K562 (cell line): ENCODE data around the gene DROSHA. TPM values are rescaled to one million over a fixed set of nuclear protein-coding genes. Genes with fewer than 3 reads are reported as not detected.

Experiments
- ASH1L ChIP-seq: fragments of 450-650 bp; IDR thresholded peaks from 2 replicates; pipeline ENCODE4 v1.6.1; 2018; ENCODE audit warnings: borderline replicate concordance, mild to moderate bottlenecking, low read depth; ENCODE audit not compliant: partially characterized antibody
- ETV1 ChIP-seq: fragments of 450-650 bp; conservative IDR thresholded peaks from 2 replicates; pipeline ENCODE4 v1.6.1; 2016; ENCODE audit warnings: missing genetic modification characterization, control low read depth, low read depth, missing compliant biosample characterization
- GABPA ChIP-seq: fragments of 200-800 bp; sonication (Bioruptor generic); conservative IDR thresholded peaks from 2 replicates; pipeline ENCODE4 v1.6.1; 2016; ENCODE audit warnings: low read depth, missing genetic modification characterization, missing compliant biosample characterization
- JUN ChIP-seq, 2 experiments: sonication (generic) in 1 of 2; formaldehyde crosslinking in 1 of 2; IDR thresholded peaks; 2 replicates each; pipeline versions ENCODE4 v1.6.1 to v1.8.0; 2012 to 2022; ENCODE audit warnings: borderline replicate concordance in 2 of 2, mild to moderate bottlenecking in 2 of 2, improper control_type of control experiment in 1 of 2, low read depth in 1 of 2, low read length in 1 of 2, missing genetic modification reagents in 1 of 2
- KDM2B ChIP-seq: fragments of 250-450 bp; sonication (Bioruptor Pico); IDR thresholded peaks from 2 replicates; pipeline ENCODE4 v1.8.0; 2021; ENCODE audit warnings: mild to moderate bottlenecking, moderate library complexity
- KDM4B ChIP-seq, 2 experiments: fragments of 450-650 bp in 1 of 2; sonication (generic) in 1 of 2; IDR thresholded peaks; 2 replicates each; pipeline ENCODE4 v1.6.1; 2016 to 2017; ENCODE audit warnings: borderline replicate concordance in 2 of 2, antibody characterized with exemption in 1 of 2, low read depth in 1 of 2, mild to moderate bottlenecking in 1 of 2
- KLF6 ChIP-seq: fragments of 250-450 bp; sonication (Bioruptor Pico); IDR thresholded peaks from 2 replicates; pipeline ENCODE4 v1.4.0; 2020; ENCODE audit warnings: mild to moderate bottlenecking, moderate library complexity, borderline replicate concordance
- MAFG ChIP-seq: fragments of 450-650 bp; conservative IDR thresholded peaks from 2 replicates; pipeline ENCODE4 v1.6.1; 2016; ENCODE audit warnings: missing genetic modification characterization, missing compliant biosample characterization
- MAZ ChIP-seq, 2 experiments: fragments of 450-650 bp in 1 of 2; sonication (generic) in 1 of 2; formaldehyde crosslinking; IDR thresholded peaks in 1 of 2; conservative IDR thresholded peaks in 1 of 2; 2 replicates each; pipeline versions ENCODE4 v1.4.0 to v1.5.0; 2020; ENCODE audit warnings: mild to moderate bottlenecking in 1 of 2, missing genetic modification reagents in 1 of 2
- NFIX ChIP-seq: fragments of 250-450 bp; sonication (Bioruptor Pico); IDR thresholded peaks from 2 replicates; pipeline ENCODE4 v1.4.0; 2020; ENCODE audit warnings: low read depth, mild to moderate bottlenecking, moderate library complexity
- NFYB ChIP-seq: IDR thresholded peaks from 2 replicates; pipeline ENCODE4 v1.6.1; 2011; ENCODE audit warnings: mild to moderate bottlenecking, moderate library complexity; ENCODE audit not compliant: insufficient read length; ENCODE audit errors: extremely low read depth
- NR2C2 ChIP-seq, 2 experiments: fragments of 200-800 bp in 1 of 2; sonication (Bioruptor generic) in 1 of 2; sonication (generic) in 1 of 2; formaldehyde crosslinking in 1 of 2; IDR thresholded peaks; 2 replicates each; pipeline versions ENCODE4 v1.6.1 to v1.8.0; 2016 to 2022; ENCODE audit warnings: mild to moderate bottlenecking in 1 of 2, missing compliant biosample characterization in 1 of 2, missing genetic modification characterization in 1 of 2, missing genetic modification reagents in 1 of 2
- PHF21A ChIP-seq: fragments of 450-650 bp; IDR thresholded peaks from 2 replicates; pipeline ENCODE4 v1.6.1; 2017; ENCODE audit warnings: low read depth, borderline replicate concordance
- PHF8 ChIP-seq: fragments of 200-600 bp; sonication (generic); IDR thresholded peaks from 2 replicates; pipeline ENCODE4 v1.6.1; 2012; ENCODE audit warnings: mixed run types, mild to moderate bottlenecking, inconsistent platforms, low read length, moderate library complexity, borderline replicate concordance
- RB1 ChIP-seq: fragments of 450-650 bp; IDR thresholded peaks from 2 replicates; pipeline ENCODE4 v1.6.1; 2017; ENCODE audit warnings: low read depth, mild to moderate bottlenecking
- WHSC1 ChIP-seq: IDR thresholded peaks from one replicate; pipeline ENCODE4 v1.6.1; 2012; ENCODE audit warnings: low read length, control low read depth, inconsistent platforms
- YY1 ChIP-seq, 3 experiments: IDR thresholded peaks; 2 replicates each; pipeline ENCODE4 v1.6.1; 2011; ENCODE audit warnings: low read length in 2 of 3, mild to moderate bottlenecking in 2 of 3, moderate library complexity in 2 of 3, borderline replicate concordance in 1 of 3, control low read depth in 1 of 3, low read depth in 1 of 3; ENCODE audit not compliant: insufficient read depth in 3 of 3, insufficient replicate concordance in 2 of 3, control insufficient read depth in 1 of 3, insufficient read length in 1 of 3; ENCODE audit errors: extremely low read depth in 1 of 3
- ZFX ChIP-seq: sonication (generic); formaldehyde crosslinking; IDR thresholded peaks from 2 replicates; pipeline ENCODE4 v1.8.0; 2022; ENCODE audit warnings: mild to moderate bottlenecking, missing genetic modification reagents, moderate library complexity
- ZNF143 ChIP-seq: sonication (generic); formaldehyde crosslinking; IDR thresholded peaks from 2 replicates; pipeline ENCODE4 v1.9.0; 2022; ENCODE audit warnings: mild to moderate bottlenecking, missing genetic modification reagents
- ZNF316 ChIP-seq: fragments of 450-650 bp; IDR thresholded peaks from 2 replicates; pipeline ENCODE4 v1.6.1; 2016
- ZNF436 ChIP-seq: fragments of 250-450, 450-650 bp; sonication (Bioruptor Pico); formaldehyde crosslinking; IDR thresholded peaks from 2 replicates; pipeline ENCODE4 v1.7.0; 2020; ENCODE audit warnings: mild to moderate bottlenecking
- ZSCAN32 ChIP-seq: fragments of 450-650 bp; formaldehyde crosslinking; IDR thresholded peaks from 2 replicates; pipeline ENCODE4 v1.4.0; 2020; ENCODE audit warnings: mild to moderate bottlenecking, moderate library complexity
- polyA plus RNA-seq, 8 experiments: library from polyadenylated mRNA; depleted of rRNA in 4 of 8; stranded (reverse) in 5 of 8; unstranded in 3 of 8; fragments of >200 nt; fragmentation: Nextera tagmentation in 2 of 8; fragmentation: Illumina TruSeq in 1 of 8; extraction: Ambion mirVana in 2 of 8; extraction: Trizol in 1 of 8; gene quantifications; 2 replicates each; pipeline versions ENCODE4 v1.2.1 to v1.2.3, GENCODE V29; 2011 to 2014; ENCODE audit warnings: inconsistent platforms in 1 of 8, missing spikeins in 1 of 8
- total RNA-seq, 7 experiments: library from RNA; depleted of rRNA in 6 of 7; stranded (reverse); fragments of >200 nt in 6 of 7; fragmentation: Illumina TruSeq in 2 of 7; extraction: Trizol in 2 of 7; gene quantifications; 2 replicates each; pipeline versions ENCODE4 v1.2.1 to v1.2.3, GENCODE V29; 2011 to 2021; ENCODE audit warnings: low replicate concordance in 1 of 7
- TF ChIP-seq, protein P1 (sequence below): fragments of 450-650 bp; formaldehyde crosslinking; IDR thresholded peaks from 2 replicates; pipeline ENCODE4 v1.4.0; 2022; ENCODE audit warnings: mild to moderate bottlenecking, moderate library complexity
- TF ChIP-seq, protein P2 (sequence below): fragments of 450-650 bp; IDR thresholded peaks from 2 replicates; pipeline ENCODE4 v1.6.1; 2014; ENCODE audit warnings: low read depth, mild to moderate bottlenecking, moderate library complexity, borderline replicate concordance

DROSHA gene
- total and polyA plus RNA-seq, 9 of the 15 experiments (the other 6 are each of a cell fraction or from before 2014, with no cell fraction given): 52.5 to 109 (median 68.9) TPM

DNA sequence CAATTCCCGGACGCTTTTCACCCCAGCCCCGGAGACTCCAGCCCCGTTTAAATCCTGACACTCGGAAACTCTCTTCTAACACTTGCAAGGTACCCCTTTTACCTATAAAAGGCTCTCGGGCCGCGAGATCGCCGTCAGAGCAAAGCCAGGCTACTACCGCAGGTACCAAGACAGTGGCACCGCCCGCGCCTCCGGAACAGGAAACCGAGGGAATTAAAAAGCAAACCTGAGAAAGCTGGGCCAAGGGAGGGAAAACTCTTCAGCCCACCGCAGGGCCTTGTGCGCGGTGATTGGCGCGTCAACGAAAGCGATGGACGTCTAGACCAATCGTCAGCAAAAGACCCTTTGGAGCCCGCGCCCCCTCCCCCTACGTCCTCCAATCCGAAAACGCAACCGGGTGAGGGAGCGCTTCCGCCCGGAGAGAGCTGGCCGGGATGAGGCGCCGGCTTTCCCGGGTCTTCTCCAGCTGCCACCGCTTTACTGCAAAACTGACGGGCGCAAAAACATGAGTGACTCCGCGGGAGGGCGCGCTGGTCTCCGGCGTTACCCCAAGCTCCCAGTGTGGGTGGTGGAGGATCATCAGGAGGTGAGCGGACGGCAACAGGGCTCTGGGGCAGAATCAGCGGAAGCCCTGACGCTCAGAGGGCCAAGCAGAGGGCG, at the start of gene DROSHA, which contains the start of gene C5orf22 (continued):
- TF ChIP-seq MAZ (CRISPR knock-in tag; conservative IDR thresholded peaks at IDR 0.05 in 1 of 2, IDR thresholded peaks at IDR 0.05 in 1 of 2): peak; percentile 7 to 38; a peak in 1 of 4 replicates
- peak; percentile 97 for TF ChIP-seq ASH1L
- TF ChIP-seq, protein P1, sequence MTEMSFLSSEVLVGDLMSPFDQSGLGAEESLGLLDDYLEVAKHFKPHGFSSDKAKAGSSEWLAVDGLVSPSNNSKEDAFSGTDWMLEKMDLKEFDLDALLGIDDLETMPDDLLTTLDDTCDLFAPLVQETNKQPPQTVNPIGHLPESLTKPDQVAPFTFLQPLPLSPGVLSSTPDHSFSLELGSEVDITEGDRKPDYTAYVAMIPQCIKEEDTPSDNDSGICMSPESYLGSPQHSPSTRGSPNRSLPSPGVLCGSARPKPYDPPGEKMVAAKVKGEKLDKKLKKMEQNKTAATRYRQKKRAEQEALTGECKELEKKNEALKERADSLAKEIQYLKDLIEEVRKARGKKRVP: no peak
- TF ChIP-seq ZNF436 (CRISPR knock-in tag): 0 out of 2 replicates have a peak, but pooled peaks have one; percentile 17
- TF ChIP-seq NFIX: peak; percentile 10; the same call in 1 of the 2 replicates
- TF ChIP-seq ZSCAN32 (CRISPR knock-in tag): 0 out of 2 replicates have a peak, but pooled peaks have one; percentile 15
- TF ChIP-seq ZNF143 (CRISPR knock-in tag): 0 out of 2 replicates have a peak, but pooled peaks have one; percentile 42
- TF ChIP-seq KDM4B (IDR thresholded peaks at IDR 0.05; ENCODE audit: borderline replicate concordance in 2 of 2, low read depth in 1 of 2): peak in 1 of 2 experiments; percentile 89; a peak in 1 of 4 replicates
- peak; percentile 90 for TF ChIP-seq NR2C2 (CRISPR knock-in tag; IDR thresholded peaks at IDR 0.05)
- TF ChIP-seq NR2C2 (tag; IDR thresholded peaks at IDR 0.05): peak; percentile 99
- TF ChIP-seq RB1: peak; percentile 88
- TF ChIP-seq MAFG: no peak
- TF ChIP-seq KDM2B (CRISPR knock-in tag): no peak
- TF ChIP-seq NFYB: peak; percentile 98
- TF ChIP-seq, protein P2, sequence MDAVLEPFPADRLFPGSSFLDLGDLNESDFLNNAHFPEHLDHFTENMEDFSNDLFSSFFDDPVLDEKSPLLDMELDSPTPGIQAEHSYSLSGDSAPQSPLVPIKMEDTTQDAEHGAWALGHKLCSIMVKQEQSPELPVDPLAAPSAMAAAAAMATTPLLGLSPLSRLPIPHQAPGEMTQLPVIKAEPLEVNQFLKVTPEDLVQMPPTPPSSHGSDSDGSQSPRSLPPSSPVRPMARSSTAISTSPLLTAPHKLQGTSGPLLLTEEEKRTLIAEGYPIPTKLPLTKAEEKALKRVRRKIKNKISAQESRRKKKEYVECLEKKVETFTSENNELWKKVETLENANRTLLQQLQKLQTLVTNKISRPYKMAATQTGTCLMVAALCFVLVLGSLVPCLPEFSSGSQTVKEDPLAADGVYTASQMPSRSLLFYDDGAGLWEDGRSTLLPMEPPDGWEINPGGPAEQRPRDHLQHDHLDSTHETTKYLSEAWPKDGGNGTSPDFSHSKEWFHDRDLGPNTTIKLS: no peak
- TF ChIP-seq JUN (IDR thresholded peaks at IDR 0.05; ENCODE audit: borderline replicate concordance, low read depth, low read length): no peak
- TF ChIP-seq JUN (CRISPR knock-in tag; IDR thresholded peaks at IDR 0.05; ENCODE audit: borderline replicate concordance): peak; percentile 59; the same call in 1 of the 2 replicates
- peak; percentile 77; the same call in 1 of the 2 replicates for TF ChIP-seq ETV1
- peak; percentile 87 for TF ChIP-seq PHF8
- TF ChIP-seq PHF21A: peak; percentile 86; the same call in 1 of the 2 replicates
- TF ChIP-seq YY1 (IDR thresholded peaks at IDR 0.05; ENCODE audit: borderline replicate concordance in 1 of 3, control insufficient read depth in 1 of 3, extremely low read depth in 1 of 3, insufficient read depth in 3 of 3, insufficient read length in 1 of 3, insufficient replicate concordance in 2 of 3, low read depth in 1 of 3, low read length in 2 of 3): peak in 2 of 3 experiments; percentile 68 to 81
- TF ChIP-seq KLF6 (CRISPR knock-in tag): 0 out of 2 replicates have a peak, but pooled peaks have one; percentile 52
- peak; percentile 61 for TF ChIP-seq ZFX (CRISPR knock-in tag)
- peak; percentile 54 for TF ChIP-seq ZNF316
- no peak for TF ChIP-seq WHSC1
- peak; percentile 97 for TF ChIP-seq GABPA (tag)
